Stimulated activated CD4-positive, alpha-beta T cell treated with anti-CD3 and anti-CD28 coated beads, Interleukin-1b, Interleukin-23, amount 100 ng/mL, for 24 hours (primary cell): ENCODE measurements around the gene RIMBP3C.
"Not testable (repeated sequence)": the region's sequence is repeated elsewhere in the genome, so short reads cannot be mapped to it uniquely, and the experiment has no call there.

Experiments used
- DNase-seq, 4 experiments: peaks; one replicate each; pipeline ENCODE4 v3.0.0-alpha.2; 2020; ENCODE audit warnings: low read depth in 4 of 4, low spot score in 1 of 4

The RIMBP3C gene

GRCh38 chr22:21526705-21527500 lies 24.4 kb downstream of the RIMBP3C start:
- not testable (repeated sequence) for DNase-seq

GRCh38 chr22:21516970-21517764 lies 34.1 kb downstream of the RIMBP3C start:
- DNase-seq, result peak in 1 of 4 experiments; percentile 61

- not testable (repeated sequence) for DNase-seq
Measured at GRCh38 chr22:21516522-21516921, 34.7 kb downstream of the RIMBP3C start.

GRCh38 chr22:21515234-21515633 lies 36.0 kb downstream of the RIMBP3C start:
- not testable (repeated sequence) for DNase-seq

GRCh38 chr22:21514117-21514516 lies 37.1 kb downstream of the RIMBP3C start:
- not testable (repeated sequence) for DNase-seq

GRCh38 chr22:21512022-21512421 lies 39.2 kb downstream of the RIMBP3C start:
- DNase-seq, result not testable (repeated sequence)

- not testable (repeated sequence) for DNase-seq
Measured at GRCh38 chr22:21510397-21510796, 40.9 kb downstream of the RIMBP3C start.

- DNase-seq, result not testable (repeated sequence)
Measured at GRCh38 chr22:21499623-21500506, 51.4 kb downstream of the RIMBP3C start.

- DNase-seq, result not testable (repeated sequence)
Measured at GRCh38 chr22:21498489-21498888, 52.8 kb downstream of the RIMBP3C start.

- not testable (repeated sequence) for DNase-seq
Measured at GRCh38 chr22:21497984-21498383, 53.3 kb downstream of the RIMBP3C start.
